T-helper 9 cell (primary cell): Measurements from ENCODE around the gene PLSCR4.
A peak's percentile ranks its signal among the peaks of the same experiment; 100 is the strongest.
"Not testable (repeated sequence)": the region's sequence is repeated elsewhere in the genome, so short reads cannot be mapped to it uniquely, and the experiment has no call there.

Experiments used
- DNase-seq: peaks from one replicate; pipeline ENCODE4 v3.0.0-alpha.2; 2020

The PLSCR4 gene

DNA sequence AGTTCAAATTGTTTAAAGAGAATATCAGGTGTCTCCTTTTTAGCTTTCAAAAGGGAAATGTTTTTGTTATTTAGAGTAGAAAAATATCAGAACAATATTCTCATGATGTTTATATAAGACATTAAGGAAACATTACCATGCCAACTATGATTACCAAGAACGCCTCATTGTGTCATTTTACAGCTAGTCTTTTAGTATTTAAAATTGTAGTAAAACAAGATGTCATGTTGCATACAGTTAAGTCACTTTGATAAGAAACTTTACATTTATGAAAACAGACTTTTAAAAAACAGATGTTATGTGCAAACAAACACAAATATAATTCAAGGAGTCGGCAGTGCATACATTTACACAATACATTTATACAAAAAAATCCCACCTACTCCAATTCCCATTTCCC lies 4.4 kb downstream of the PLSCR4 start:
- DNase-seq, result no peak

DNA sequence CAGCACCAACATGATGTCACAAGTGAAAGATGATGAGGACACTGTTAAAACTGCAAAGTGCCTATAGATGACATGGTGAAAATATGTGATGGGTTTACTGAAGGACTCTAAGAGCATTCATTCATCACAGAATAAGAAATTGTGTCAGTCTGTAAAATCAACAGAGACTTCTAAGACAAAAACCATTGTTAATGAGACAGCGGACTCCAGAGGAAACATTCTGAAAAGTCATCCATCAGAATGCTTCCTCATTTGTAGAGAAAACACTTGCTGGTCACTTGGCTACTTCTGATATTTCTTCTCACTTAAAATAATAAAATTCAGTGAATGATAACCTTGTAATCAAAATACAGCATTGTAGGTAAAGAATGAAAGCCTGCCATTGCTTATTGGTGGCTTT lies 7.3 kb downstream of the PLSCR4 start:
- DNase-seq, result no peak

DNA sequence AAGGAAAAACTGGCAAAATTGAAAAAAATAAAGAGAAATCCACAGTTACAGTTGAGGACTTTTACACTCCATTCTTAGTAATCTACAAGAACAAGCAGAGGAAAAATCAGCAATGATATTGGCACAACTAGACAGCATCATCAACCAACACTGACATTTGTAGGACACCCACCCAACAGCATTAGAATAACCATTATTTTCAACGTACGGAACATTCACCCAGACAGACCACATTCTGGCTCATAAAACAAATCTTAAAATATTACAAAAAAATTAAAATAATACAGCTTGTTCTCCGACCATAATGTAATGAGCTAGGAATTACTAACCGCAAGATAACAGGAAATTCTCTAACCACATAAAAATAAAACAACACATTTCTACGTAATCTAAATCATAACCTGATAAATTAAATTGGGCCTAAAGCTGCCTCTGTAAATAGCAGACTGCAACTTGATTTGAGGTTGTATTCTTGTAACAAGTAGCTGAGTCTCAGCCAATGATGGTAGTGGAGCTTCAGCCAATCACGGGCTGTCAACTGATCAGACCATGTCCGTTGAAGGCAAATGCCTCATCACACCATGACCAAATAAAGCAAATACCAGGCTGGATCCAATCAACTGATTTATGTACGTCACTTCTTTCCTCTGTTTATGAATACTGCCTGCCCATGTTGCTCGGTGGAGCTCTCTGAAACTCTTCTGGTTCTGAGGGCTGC lies 9.2 kb downstream of the PLSCR4 start:
- no peak for DNase-seq

- DNase-seq, result no peak
These were observed 17.4 kb downstream of the PLSCR4 start for GRCh38 chr3:146233487-146233886.

DNA sequence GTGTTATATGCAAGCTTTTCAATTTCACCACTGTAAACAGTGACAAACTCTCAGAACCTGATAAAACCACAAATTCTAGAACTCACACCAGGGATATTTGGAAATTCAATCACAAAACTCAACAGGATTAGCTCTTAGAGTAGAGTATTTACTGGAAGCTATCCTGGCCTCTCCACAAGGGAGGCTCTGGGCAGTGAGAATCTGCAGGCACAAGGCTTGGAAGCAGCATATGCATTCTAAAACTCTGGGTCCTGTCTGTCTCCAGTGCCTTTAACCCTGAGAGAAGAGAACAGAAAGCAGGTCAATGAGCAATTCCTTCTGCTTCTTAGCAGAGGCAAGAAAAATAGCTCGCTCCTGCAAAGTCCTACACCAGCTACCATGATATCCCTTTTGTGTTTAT lies 23.4 kb downstream of the PLSCR4 start:
- no peak for DNase-seq

- DNase-seq, result no peak
These were observed 24.0 kb downstream of the PLSCR4 start for GRCh38 chr3:146226881-146227280.

DNA sequence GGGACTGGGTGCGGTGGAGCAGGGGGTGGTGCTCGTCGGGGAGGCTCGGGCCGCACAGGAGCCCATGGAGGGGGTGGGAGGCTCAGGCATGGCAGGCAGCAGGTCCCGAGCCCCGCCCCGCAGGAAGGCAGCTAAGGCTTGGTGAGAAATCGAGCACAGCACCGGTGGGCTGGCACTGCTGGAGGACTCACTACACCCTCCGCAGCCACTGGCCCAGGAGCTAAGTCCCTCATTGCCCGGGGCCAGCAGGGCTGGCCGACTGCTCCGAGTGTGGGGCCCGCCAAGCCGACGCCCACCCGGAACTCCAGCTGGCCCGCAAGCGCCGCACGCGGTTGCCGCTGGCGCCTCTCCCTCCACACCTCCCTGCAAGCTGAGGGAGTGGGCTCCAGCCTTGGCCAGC lies 25.4 kb downstream of the PLSCR4 start:
- not testable (repeated sequence) for DNase-seq

GRCh38 chr3:146223401-146224373 lies 27.2 kb downstream of the PLSCR4 start:
- DNase-seq, result no peak

DNA sequence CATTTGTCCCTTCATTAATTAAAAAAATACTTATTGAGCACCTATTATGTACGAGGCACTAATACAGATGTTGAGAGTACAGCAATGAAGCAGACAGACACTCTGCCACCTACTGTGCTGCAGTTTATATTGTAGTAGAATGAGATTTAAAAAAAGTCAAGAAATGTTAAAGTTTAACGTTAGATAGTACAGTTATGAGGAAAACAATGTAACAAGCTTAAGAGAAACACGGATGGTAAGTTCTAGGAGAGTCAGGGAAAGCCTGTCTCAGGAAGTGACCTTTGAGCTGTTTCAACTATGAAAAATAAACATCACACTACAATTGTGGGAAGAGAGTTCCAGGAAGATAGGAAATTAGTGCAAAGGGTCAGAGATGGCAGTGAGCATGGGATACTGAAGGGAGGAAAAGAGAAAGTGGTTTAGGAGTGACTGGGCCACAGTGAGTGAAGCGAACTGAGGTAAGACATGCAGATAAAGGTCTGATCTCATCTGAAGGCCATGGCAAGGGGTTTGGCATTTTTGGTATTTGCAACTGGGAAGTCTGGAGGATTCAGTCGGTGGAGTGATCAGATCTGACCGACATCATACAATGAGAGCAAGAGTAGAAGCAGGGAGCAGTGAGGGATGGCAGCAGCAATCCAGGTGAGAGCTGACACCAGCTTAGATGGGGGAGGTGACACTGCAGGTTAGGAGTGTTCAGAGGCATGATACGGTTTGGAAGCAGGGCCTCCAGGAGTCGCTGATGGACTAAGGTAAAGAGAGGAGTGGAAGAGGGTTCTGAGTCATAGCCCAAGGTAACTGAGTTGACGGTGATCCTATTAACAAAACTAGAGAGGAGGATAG lies 28.5 kb downstream of the PLSCR4 start:
- no peak for DNase-seq

DNA sequence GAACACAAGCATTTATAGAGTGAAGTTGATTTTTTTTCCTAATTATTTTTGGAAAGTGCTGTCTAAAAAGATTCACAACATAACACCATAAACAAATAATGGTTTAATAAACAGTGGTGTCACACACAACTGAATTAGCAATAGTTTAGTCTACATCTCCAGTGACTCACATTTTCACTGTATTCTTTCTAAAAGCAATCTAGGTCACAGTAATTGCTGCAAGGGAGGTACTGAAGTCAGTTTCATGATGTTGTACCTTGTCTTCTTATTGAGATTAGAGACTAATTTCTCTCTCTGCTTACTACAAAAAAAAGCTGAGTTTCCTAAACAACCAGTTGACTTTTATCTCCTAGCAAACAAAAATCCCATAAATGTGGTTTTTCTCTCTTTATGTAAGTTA lies 29.6 kb downstream of the PLSCR4 start:
- DNase-seq, result no peak

DNA sequence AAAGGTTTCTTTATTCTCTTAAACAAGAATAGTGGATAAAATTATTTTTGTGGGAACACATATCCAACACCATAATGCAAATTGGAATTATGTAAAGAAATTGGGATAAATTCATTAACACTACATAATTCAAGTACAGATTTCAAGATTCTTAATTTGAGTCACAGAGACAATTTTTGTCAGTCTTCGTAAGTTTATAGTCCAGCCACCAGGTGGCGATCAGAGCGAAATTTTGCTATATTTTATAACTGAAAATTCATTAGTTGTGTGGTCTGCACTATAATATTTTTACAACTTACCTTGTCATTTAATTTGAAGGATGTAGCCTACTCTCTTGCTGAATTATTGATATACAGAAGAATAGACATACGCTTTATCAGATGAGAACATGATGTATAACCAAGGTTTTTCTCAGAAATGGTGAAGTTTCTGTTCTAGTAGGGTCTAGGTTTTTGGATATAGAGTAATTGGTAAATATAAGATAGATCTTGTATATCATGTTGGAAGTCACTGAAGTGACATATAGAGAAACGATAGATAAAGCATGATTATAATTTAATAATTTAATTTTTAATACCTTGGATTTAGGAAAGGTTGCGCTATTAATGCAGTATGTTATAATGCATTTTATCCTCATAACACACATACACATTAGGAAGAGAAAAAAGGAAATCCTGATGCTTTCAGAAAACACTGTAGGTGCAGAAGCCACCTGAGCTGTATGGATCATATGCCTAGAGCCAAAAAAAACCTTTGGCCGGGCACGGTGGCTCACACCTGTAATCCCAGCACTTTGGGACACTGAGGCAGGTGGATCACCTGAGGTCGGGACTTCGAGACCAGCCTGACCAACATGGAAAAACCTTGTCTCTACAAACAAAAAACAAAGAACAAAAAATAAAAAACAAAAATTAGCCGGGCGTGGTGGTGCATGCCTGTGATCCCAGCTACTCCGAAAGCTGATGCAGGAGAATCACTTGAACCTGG lies 31.7 kb downstream of the PLSCR4 start:
- peak; percentile 27 for DNase-seq

DNA sequence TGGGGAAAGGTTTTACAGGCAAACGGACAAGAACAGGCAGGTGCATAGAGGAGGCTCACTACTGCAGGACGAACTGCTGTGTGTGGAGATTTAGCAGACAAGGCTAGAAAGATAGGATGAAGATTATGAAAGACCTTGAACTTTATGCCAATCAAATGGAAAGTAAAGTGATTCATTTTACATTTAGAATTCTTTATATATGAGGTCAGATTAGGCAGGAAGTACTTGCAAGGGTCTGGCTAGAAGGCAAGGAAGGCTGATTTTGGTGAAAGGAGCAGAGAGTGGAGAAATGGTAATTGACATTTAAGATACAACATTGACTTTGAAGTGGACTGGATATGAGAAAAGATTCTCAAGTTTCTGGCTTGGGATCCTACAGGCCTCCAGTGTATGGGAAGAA lies 33.6 kb downstream of the PLSCR4 start:
- no peak for DNase-seq

GRCh38 chr3:146214493-146214892 lies 36.4 kb downstream of the PLSCR4 start:
- no peak for DNase-seq

GRCh38 chr3:146209371-146209770 lies 41.5 kb downstream of the PLSCR4 start:
- DNase-seq, result no peak

GRCh38 chr3:146203776-146204175 lies 47.1 kb downstream of the PLSCR4 start:
- no peak for DNase-seq

GRCh38 chr3:146200461-146201220 lies 50.3 kb downstream of the PLSCR4 start:
- no peak for DNase-seq

GRCh38 chr3:146199762-146200161 lies 51.1 kb downstream of the PLSCR4 start:
- no peak for DNase-seq

GRCh38 chr3:146196789-146197188 lies 54.1 kb downstream of the PLSCR4 start:
- no peak for DNase-seq

DNA sequence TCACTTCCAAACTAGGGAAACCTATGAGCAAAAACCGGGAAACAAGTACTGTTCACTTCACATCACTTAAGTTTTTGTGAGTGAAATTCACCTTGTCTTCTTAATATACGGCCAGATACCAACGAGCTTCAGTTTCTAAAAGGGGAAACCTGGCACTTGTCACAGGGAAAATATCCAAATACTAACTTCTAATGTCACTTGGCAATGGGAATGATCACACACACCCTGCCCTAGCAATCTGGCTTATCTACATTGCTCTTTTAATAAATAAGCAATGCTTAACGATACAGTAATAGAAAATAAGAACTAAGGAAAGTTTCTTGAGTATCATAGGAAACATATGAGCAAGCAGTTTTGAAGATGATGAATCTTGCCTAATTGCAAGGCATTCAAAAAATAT lies 55.3 kb downstream of the PLSCR4 start:
- no peak for DNase-seq

DNA sequence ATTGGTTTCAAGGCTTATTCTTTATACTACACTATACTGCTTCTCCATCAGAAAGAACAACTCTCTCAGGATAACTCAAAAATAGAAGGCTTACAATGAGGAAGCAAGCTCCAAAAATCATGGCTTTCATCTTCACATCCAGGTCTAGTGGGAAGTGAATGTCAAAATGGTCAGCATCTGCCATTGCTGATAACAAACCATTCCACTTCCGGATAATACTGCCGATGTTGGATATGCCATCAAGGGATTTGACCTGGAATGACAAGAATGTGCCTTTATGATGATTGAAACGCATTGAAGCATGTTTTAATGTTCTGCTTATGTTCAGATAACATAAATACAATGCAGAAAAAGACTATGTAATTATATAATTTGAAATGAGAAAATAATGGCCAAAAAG lies 55.9 kb downstream of the PLSCR4 start:
- DNase-seq, result no peak

GRCh38 chr3:146191051-146191450 lies 59.9 kb downstream of the PLSCR4 start:
- DNase-seq, result no peak
